Endodermal cell (in vitro differentiated cells): ENCODE measurements around the gene C14orf180. TPM values are rescaled to one million over a fixed set of nuclear protein-coding genes. Genes with fewer than 3 reads are reported as not detected.

Experiments
- DNase-seq: peaks from one replicate; pipeline ENCODE4 v3.0.0-alpha.2; 2017
- H3K27ac ChIP-seq: 2 replicates; pipeline ENCODE4 v1.5.1; 2013; ENCODE audit warnings: mild to moderate bottlenecking, low read depth, low read length, moderate library complexity
- H3K27me3 ChIP-seq: 2 replicates; pipeline ENCODE4 v1.6.1; 2013; ENCODE audit warnings: mild to moderate bottlenecking, low read length, moderate library complexity; ENCODE audit not compliant: insufficient read depth, control insufficient read depth, poor library complexity, severe bottlenecking
- H3K36me3 ChIP-seq: 2 replicates; pipeline ENCODE4 v1.7.0; 2013; ENCODE audit warnings: mild to moderate bottlenecking, low read length, moderate library complexity; ENCODE audit not compliant: control insufficient read depth, insufficient read depth
- H3K4me1 ChIP-seq: one replicate; pipeline ENCODE4 v1.7.0; 2013; ENCODE audit warnings: low read length; ENCODE audit not compliant: control insufficient read depth, insufficient read depth
- H3K4me3 ChIP-seq: 2 replicates; pipeline ENCODE4 v1.5.1; 2013; ENCODE audit warnings: mild to moderate bottlenecking, low read length, moderate library complexity
- H3K9ac ChIP-seq: 2 replicates; pipeline ENCODE4 v1.6.1; 2013; ENCODE audit warnings: mild to moderate bottlenecking, low read length, moderate library complexity; ENCODE audit not compliant: poor library complexity, severe bottlenecking; ENCODE audit errors: extremely low read depth
- H3K9me3 ChIP-seq: 2 replicates; pipeline ENCODE4 v1.6.1; 2013; ENCODE audit warnings: mild to moderate bottlenecking, low read length, moderate library complexity; ENCODE audit not compliant: control insufficient read depth
- H3K27ac Mint-ChIP-seq: 2 replicates; pipeline ENCODE4 v1.8.0; 2020; ENCODE audit warnings: mixed read lengths
- H3K27me3 Mint-ChIP-seq: 2 replicates; pipeline ENCODE4 v1.8.0; 2021; ENCODE audit warnings: mild to moderate bottlenecking, mixed read lengths; ENCODE audit not compliant: insufficient read depth
- H3K36me3 Mint-ChIP-seq: 2 replicates; pipeline ENCODE4 v1.8.0; 2020; ENCODE audit warnings: low read depth, mixed read lengths
- H3K4me1 Mint-ChIP-seq: 2 replicates; pipeline ENCODE4 v1.8.0; 2020; ENCODE audit warnings: mixed read lengths
- H3K4me3 Mint-ChIP-seq: 2 replicates; pipeline ENCODE4 v1.8.0; 2020; ENCODE audit warnings: mild to moderate bottlenecking, moderate library complexity, mixed read lengths
- H3K9me3 Mint-ChIP-seq: 2 replicates; pipeline ENCODE4 v1.8.0; 2020; ENCODE audit warnings: mild to moderate bottlenecking, mixed read lengths
- WGBS, 2 experiments: methylation state at CpG; one replicate each; pipeline versions ENCODE4 v1.1.5 to v1.1.7; 2013; ENCODE audit warnings: missing lambda C conversion rate in 2 of 2, mixed read lengths in 1 of 2; ENCODE audit not compliant: insufficient coverage in 1 of 2, insufficient read length in 1 of 2; 5-methylcytosine and 5-hydroxymethylcytosine counted together
- total RNA-seq, 2 donors: library from RNA; stranded (reverse); fragmentation: NEBNext Ultra II Directional in 1 of 2; extraction: Animal tissue kit (Norgen Biotek cat#: 25700) in 1 of 2; gene quantifications; 2 replicates in 1 of 2; 3 replicates in 1 of 2; pipeline ENCODE4 v1.2.1, GENCODE V29; 2021
- TF ChIP-seq, protein P1 (sequence below): fragments of 200-600 bp; sonication (generic); conservative IDR thresholded peaks from 2 replicates; pipeline ENCODE4 v1.5.0; 2021; ENCODE audit warnings: antibody characterized with exemption, mild to moderate bottlenecking

The C14orf180 gene
- total RNA-seq, 2 donors from 2014 or later, result not detected

GRCh38 chr14:104561632-104562495, 17.7 kb upstream of the C14orf180 start:
- Mint-ChIP-seq H3K27me3 (no peaks in the 10 kb centered on the region), H3K4me1 (no peaks in the 10 kb centered on the region), H3K27ac (no peak overlapping the region), H3K4me3 (no peak overlapping the region), H3K9me3 (no peaks in the 10 kb centered on the region), H3K36me3 (no peaks in the 10 kb centered on the region)
- no peak for DNase-seq
- Histone ChIP-seq H3K4me1 (peaks cover 2% of the 10 kb centered on the region), H3K27ac (no peak overlapping the region), H3K27me3 (no peaks in the 10 kb centered on the region), H3K9ac (no peak overlapping the region), H3K36me3 (no peaks in the 10 kb centered on the region), H3K9me3 (no peaks in the 10 kb centered on the region), H3K4me3 (no peak overlapping the region)
- 91 to 92% methylated on average over 8 to 23 of the region's 23 CpGs for WGBS, 2 experiments
- TF ChIP-seq, protein P1, sequence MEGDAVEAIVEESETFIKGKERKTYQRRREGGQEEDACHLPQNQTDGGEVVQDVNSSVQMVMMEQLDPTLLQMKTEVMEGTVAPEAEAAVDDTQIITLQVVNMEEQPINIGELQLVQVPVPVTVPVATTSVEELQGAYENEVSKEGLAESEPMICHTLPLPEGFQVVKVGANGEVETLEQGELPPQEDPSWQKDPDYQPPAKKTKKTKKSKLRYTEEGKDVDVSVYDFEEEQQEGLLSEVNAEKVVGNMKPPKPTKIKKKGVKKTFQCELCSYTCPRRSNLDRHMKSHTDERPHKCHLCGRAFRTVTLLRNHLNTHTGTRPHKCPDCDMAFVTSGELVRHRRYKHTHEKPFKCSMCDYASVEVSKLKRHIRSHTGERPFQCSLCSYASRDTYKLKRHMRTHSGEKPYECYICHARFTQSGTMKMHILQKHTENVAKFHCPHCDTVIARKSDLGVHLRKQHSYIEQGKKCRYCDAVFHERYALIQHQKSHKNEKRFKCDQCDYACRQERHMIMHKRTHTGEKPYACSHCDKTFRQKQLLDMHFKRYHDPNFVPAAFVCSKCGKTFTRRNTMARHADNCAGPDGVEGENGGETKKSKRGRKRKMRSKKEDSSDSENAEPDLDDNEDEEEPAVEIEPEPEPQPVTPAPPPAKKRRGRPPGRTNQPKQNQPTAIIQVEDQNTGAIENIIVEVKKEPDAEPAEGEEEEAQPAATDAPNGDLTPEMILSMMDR, result no peak

DNA sequence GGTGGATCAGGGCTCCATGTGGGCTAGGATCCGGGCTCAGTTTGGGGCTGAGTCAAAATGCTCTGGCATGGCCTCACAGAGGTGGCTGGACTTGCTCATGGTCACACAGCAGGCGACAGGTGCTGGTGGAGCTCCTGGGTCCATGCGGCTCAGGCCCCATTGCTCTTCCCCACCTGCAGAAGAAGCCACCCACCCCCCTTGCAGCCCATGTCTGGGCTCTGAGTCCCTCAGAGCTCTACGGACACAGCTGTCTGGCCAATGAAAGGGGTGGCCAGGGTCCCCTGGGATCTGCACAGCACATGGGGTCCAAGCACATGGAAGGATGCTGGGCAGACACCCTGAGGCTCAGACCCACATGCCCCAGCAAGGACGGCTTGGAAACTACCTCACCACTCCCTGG, 17.0 kb upstream of the C14orf180 start:
- no peaks in the 10 kb centered on the region for H3K36me3 ChIP-seq
- WGBS, 2 experiments, result 90 to 92% methylated on average over 2 to 4 of the region's 5 CpGs
- H3K9me3 ChIP-seq, result no peaks in the 10 kb centered on the region
- no peak for DNase-seq
- Mint-ChIP-seq H3K27ac (no peak overlapping the region), H3K36me3 (no peaks in the 10 kb centered on the region), H3K4me1 (no peaks in the 10 kb centered on the region), H3K9me3 (no peaks in the 10 kb centered on the region), H3K4me3 (no peak overlapping the region), H3K27me3 (no peaks in the 10 kb centered on the region)
- H3K27ac ChIP-seq, result no peak overlapping the region
- H3K9ac ChIP-seq, result no peak overlapping the region
- no peaks in the 10 kb centered on the region for H3K27me3 ChIP-seq
- TF ChIP-seq, protein P1, result no peak
- peaks cover 2% of the 10 kb centered on the region for H3K4me1 ChIP-seq
- H3K4me3 ChIP-seq, result no peak overlapping the region

DNA sequence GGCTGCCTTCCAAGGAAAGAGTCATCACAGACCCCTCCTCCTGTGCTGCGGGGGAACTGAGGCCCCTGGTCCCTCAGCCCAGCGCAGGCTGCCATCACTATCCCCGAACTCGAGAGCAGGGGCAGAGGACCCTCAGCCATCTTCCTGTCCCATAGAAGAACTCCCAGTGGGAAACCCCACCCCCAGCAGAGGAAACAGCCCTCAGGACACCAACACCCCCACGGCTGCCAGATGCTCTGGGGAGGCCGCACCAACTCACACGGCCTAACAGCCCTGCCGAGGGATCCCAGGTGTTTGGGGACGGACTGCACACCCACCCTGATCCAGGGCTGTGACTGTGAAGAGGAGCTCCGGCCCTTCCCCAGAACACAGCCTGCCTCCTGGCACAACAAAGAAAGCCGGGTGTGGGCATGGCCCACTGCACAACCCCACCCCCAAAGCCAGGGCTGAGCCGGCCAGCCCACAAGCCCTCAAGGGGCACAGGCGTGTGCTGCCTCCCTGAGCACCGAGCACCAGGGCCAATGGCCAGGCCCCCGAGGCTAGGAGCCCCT, 16.3 kb upstream of the C14orf180 start:
- no peaks in the 10 kb centered on the region for H3K9me3 ChIP-seq
- DNase-seq, result no peak
- no peak overlapping the region for H3K4me3 ChIP-seq
- H3K27me3 ChIP-seq, result no peaks in the 10 kb centered on the region
- Mint-ChIP-seq H3K36me3 (no peaks in the 10 kb centered on the region), H3K4me3 (no peak overlapping the region), H3K27ac (no peak overlapping the region), H3K9me3 (no peaks in the 10 kb centered on the region), H3K4me1 (no peaks in the 10 kb centered on the region), H3K27me3 (no peaks in the 10 kb centered on the region)
- H3K27ac ChIP-seq, result no peak overlapping the region
- no peak overlapping the region for H3K9ac ChIP-seq
- TF ChIP-seq, protein P1, result no peak
- peaks cover 2% of the 10 kb centered on the region for H3K4me1 ChIP-seq
- 90 to 92% methylated on average over 2 to 15 of the region's 15 CpGs for WGBS, 2 experiments
- no peaks in the 10 kb centered on the region for H3K36me3 ChIP-seq
